OCI-M2 (cell line): ENCODE data around the gene CASP5.
"Not testable (repeated sequence)": the region's sequence is repeated elsewhere in the genome, so short reads cannot be mapped to it uniquely, and the experiment has no call there.

Source experiments
- DNase-seq: peaks from one replicate; lab custom pipeline; 2025; ENCODE audit not compliant: unreplicated experiment; lab: John Stamatoyannopoulos, UW

Gene CASP5

GRCh38 chr11:105033781-105034180, 10.8 kb upstream of the CASP5 start:
- no peak for DNase-seq

GRCh38 chr11:105033343-105033742, 10.4 kb upstream of the CASP5 start:
- no peak for DNase-seq

- DNase-seq: no peak
These were observed 9.5 kb upstream of the CASP5 start for GRCh38 chr11:105032495-105032894.

- DNase-seq: no peak
These were observed 4.7 kb upstream of the CASP5 start for GRCh38 chr11:105027678-105028077.

- DNase-seq: no peak
These were observed 1.4 kb upstream of the CASP5 start for GRCh38 chr11:105024394-105024793.

GRCh38 chr11:105022527-105022926, 441 bp downstream of the CASP5 start:
- no peak for DNase-seq

GRCh38 chr11:105007463-105007862, 15.5 kb downstream of the CASP5 start:
- no peak for DNase-seq

GRCh38 chr11:105005451-105005845, 17.5 kb downstream of the CASP5 start:
- DNase-seq: no peak

- no peak for DNase-seq
These were observed 18.9 kb downstream of the CASP5 start for GRCh38 chr11:105004021-105004420.

GRCh38 chr11:105003151-105003550, 19.8 kb downstream of the CASP5 start:
- DNase-seq: no peak

GRCh38 chr11:105000797-105001196, 22.2 kb downstream of the CASP5 start:
- DNase-seq: no peak

- DNase-seq: no peak
These were observed 22.8 kb downstream of the CASP5 start for GRCh38 chr11:105000167-105000566.

GRCh38 chr11:104999721-105000120, 23.2 kb downstream of the CASP5 start:
- DNase-seq: no peak

GRCh38 chr11:104997288-104997687, 25.7 kb downstream of the CASP5 start:
- no peak for DNase-seq

GRCh38 chr11:104995001-104995408, 28.0 kb downstream of the CASP5 start:
- no peak for DNase-seq

- DNase-seq: no peak
These were observed 30.2 kb downstream of the CASP5 start for GRCh38 chr11:104992781-104993180.

- DNase-seq: no peak
These were observed 31.0 kb downstream of the CASP5 start for GRCh38 chr11:104991994-104992393.

GRCh38 chr11:104984808-104985207, 38.2 kb downstream of the CASP5 start:
- DNase-seq: no peak

- no peak for DNase-seq
These were observed 43.1 kb downstream of the CASP5 start for GRCh38 chr11:104979839-104980238.

- no peak for DNase-seq
These were observed 49.4 kb downstream of the CASP5 start for GRCh38 chr11:104973616-104974015.

- not testable (repeated sequence) for DNase-seq
These were observed 50.0 kb downstream of the CASP5 start for GRCh38 chr11:104972924-104973323.

GRCh38 chr11:104970756-104971155, 52.2 kb downstream of the CASP5 start:
- no peak for DNase-seq

GRCh38 chr11:104968856-104969776, 53.9 kb downstream of the CASP5 start:
- DNase-seq: no peak
